Transverse colon (tissue), 4 donors: ENCODE data around the gene TTC22.

Source experiments
- EP300 ChIP-seq: sonication (generic); formaldehyde crosslinking; IDR thresholded peaks from one replicate; pipeline ENCODE4 v1.6.1; 2017; ENCODE audit warnings: antibody characterized with exemption, low read depth
- POLR2A ChIP-seq: fragments of 450-650 bp; IDR thresholded peaks from one replicate; pipeline ENCODE4 v1.6.1; 2016; ENCODE audit warnings: antibody characterized with exemption, mild to moderate bottlenecking, moderate library complexity
- POLR2AphosphoS5 ChIP-seq, 3 donors: sonication (generic); formaldehyde crosslinking; IDR thresholded peaks; one replicate each; pipeline ENCODE4 v1.6.1; 2016; ENCODE audit warnings: antibody characterized with exemption in 3 of 3
- TF ChIP-seq, protein P1 (sequence below), 5 experiments: fragments of 200-600 bp in 3 of 5; fragments of 450-650 bp in 2 of 5; sonication (generic) in 3 of 5; IDR thresholded peaks; 1 replicate in 2 of 5; 2 replicates in 3 of 5; pipeline ENCODE4 v1.5.1; 2016 to 2017; ENCODE audit warnings: antibody characterized with exemption in 5 of 5, inconsistent platforms in 3 of 5, mild to moderate bottlenecking in 2 of 5, moderate library complexity in 1 of 5

DNA sequence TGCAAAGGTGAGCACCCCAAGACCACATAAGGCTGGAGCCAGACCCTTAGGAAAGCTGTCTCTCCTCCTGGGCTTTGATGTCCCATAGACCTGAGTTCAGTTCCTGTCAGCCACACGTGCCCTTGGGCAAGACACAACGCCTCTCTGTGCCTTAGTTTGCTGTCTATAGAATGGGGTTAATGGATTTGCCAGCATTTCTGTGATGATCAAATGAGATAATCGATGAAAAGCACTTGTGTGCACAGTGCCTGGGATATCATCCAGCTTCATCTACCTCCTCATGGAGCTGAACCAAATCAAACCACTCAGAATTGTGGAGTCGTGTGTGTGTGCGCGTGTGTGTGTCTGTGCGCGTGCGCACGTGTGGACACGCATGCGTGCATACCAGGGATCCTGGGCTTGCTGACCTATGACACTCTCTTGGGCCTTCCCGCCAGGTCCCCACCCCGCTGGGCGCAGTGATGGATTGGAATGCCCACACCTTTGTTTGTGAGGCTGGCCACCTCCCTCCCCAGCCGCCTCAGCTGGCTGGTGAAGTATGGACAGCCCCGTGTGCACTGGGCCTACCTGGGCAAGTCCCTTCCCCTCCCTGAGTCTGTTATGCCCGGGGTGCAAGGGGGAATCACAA lies 5.2 kb downstream of the TTC22 start:
- TF ChIP-seq, protein P1, sequence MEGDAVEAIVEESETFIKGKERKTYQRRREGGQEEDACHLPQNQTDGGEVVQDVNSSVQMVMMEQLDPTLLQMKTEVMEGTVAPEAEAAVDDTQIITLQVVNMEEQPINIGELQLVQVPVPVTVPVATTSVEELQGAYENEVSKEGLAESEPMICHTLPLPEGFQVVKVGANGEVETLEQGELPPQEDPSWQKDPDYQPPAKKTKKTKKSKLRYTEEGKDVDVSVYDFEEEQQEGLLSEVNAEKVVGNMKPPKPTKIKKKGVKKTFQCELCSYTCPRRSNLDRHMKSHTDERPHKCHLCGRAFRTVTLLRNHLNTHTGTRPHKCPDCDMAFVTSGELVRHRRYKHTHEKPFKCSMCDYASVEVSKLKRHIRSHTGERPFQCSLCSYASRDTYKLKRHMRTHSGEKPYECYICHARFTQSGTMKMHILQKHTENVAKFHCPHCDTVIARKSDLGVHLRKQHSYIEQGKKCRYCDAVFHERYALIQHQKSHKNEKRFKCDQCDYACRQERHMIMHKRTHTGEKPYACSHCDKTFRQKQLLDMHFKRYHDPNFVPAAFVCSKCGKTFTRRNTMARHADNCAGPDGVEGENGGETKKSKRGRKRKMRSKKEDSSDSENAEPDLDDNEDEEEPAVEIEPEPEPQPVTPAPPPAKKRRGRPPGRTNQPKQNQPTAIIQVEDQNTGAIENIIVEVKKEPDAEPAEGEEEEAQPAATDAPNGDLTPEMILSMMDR (IDR thresholded peaks at IDR 0.05): no peak
- TF ChIP-seq POLR2A (no peak), EP300 (no peak), POLR2AphosphoS5 (IDR thresholded peaks at IDR 0.05) (peak in 2 of 3 donors; percentile 26 to 74)
